T-helper 2 cell treated with Interferon-gamma antibody and Interleukin-4, amounts not matched to agents 5 μg/mL and 100 μg/mL, for 36 hours (primary cell): ENCODE data around the gene SNU13.
"Not testable (repeated sequence)": the region's sequence is repeated elsewhere in the genome, so short reads cannot be mapped to it uniquely, and the experiment has no call there.

Experiments used
- DNase-seq: peaks from one replicate; pipeline ENCODE4 v3.0.0; 2021; ENCODE audit warnings: low spot score
- H3K27ac Mint-ChIP-seq: one replicate; pipeline ENCODE4 v1.8.0; 2021; ENCODE audit warnings: mild to moderate bottlenecking, mixed read lengths
- H3K27me3 Mint-ChIP-seq: one replicate; pipeline ENCODE4 v1.8.0; 2021; ENCODE audit warnings: low read depth, mixed read lengths
- H3K36me3 Mint-ChIP-seq: one replicate; pipeline ENCODE4 v1.8.0; 2021; ENCODE audit warnings: low read depth, mixed read lengths
- H3K4me1 Mint-ChIP-seq: one replicate; pipeline ENCODE4 v1.8.0; 2021; ENCODE audit warnings: low read depth, mixed read lengths
- H3K4me3 Mint-ChIP-seq: one replicate; pipeline ENCODE4 v1.8.0; 2022; ENCODE audit warnings: mild to moderate bottlenecking, moderate library complexity, mixed read lengths
- H3K9me3 Mint-ChIP-seq: one replicate; pipeline ENCODE4 v1.8.0; 2021; ENCODE audit warnings: mixed read lengths

SNU13 gene

GRCh38 chr22:41668971-41669911 is 19.4 kb downstream of the SNU13 start:
- Mint-ChIP-seq H3K27me3 (no peaks in the 10 kb centered on the region), H3K4me3 (no peak overlapping the region), H3K36me3 (peaks cover 31% of the 10 kb centered on the region), H3K4me1 (peaks cover 6% of the 10 kb centered on the region), H3K27ac (peak overlapping the region; percentile 26), H3K9me3 (no peaks in the 10 kb centered on the region)
- DNase-seq, result no peak

- Mint-ChIP-seq H3K4me3 (no peak overlapping the region), H3K9me3 (no peaks in the 10 kb centered on the region), H3K36me3 (peaks cover 45% of the 10 kb centered on the region), H3K27me3 (no peaks in the 10 kb centered on the region), H3K4me1 (peaks cover 6% of the 10 kb centered on the region), H3K27ac (peak overlapping the region; percentile 15)
- no peak for DNase-seq
Observed at GRCh38 chr22:41664951-41665350, 23.7 kb downstream of the SNU13 start.

- Mint-ChIP-seq H3K4me3 (no peak overlapping the region), H3K27ac (no peak overlapping the region), H3K4me1 (peaks cover 6% of the 10 kb centered on the region), H3K9me3 (no peaks in the 10 kb centered on the region), H3K27me3 (no peaks in the 10 kb centered on the region), H3K36me3 (peaks cover 45% of the 10 kb centered on the region)
- no peak for DNase-seq
Observed at GRCh38 chr22:41664490-41664889, 24.2 kb downstream of the SNU13 start.

GRCh38 chr22:41663594-41663993 is 25.1 kb downstream of the SNU13 start:
- H3K4me3 Mint-ChIP-seq, H3K27me3 Mint-ChIP-seq, DNase-seq, H3K9me3 Mint-ChIP-seq, H3K4me1 Mint-ChIP-seq, H3K27ac Mint-ChIP-seq: not testable (repeated sequence)
- H3K36me3 Mint-ChIP-seq, result peaks cover 46% of the 10 kb centered on the region

GRCh38 chr22:41661713-41662112 is 27.0 kb downstream of the SNU13 start:
- H3K27me3 Mint-ChIP-seq, result no peaks in the 10 kb centered on the region
- H3K4me1 Mint-ChIP-seq, result no peaks in the 10 kb centered on the region
- H3K27ac Mint-ChIP-seq, result no peak overlapping the region
- no peak for DNase-seq
- H3K36me3 Mint-ChIP-seq, result peaks cover 52% of the 10 kb centered on the region
- no peak overlapping the region for H3K4me3 Mint-ChIP-seq
- no peaks in the 10 kb centered on the region for H3K9me3 Mint-ChIP-seq

GRCh38 chr22:41661088-41661487 is 27.6 kb downstream of the SNU13 start:
- no peaks in the 10 kb centered on the region for H3K9me3 Mint-ChIP-seq
- peaks cover 54% of the 10 kb centered on the region for H3K36me3 Mint-ChIP-seq
- no peak overlapping the region for H3K27ac Mint-ChIP-seq
- no peak overlapping the region for H3K4me3 Mint-ChIP-seq
- no peak for DNase-seq
- no peaks in the 10 kb centered on the region for H3K4me1 Mint-ChIP-seq
- no peaks in the 10 kb centered on the region for H3K27me3 Mint-ChIP-seq

- peaks cover 55% of the 10 kb centered on the region for H3K36me3 Mint-ChIP-seq
- no peaks in the 10 kb centered on the region for H3K9me3 Mint-ChIP-seq
- DNase-seq, result no peak
Observed at GRCh38 chr22:41660416-41660815, 28.3 kb downstream of the SNU13 start.

GRCh38 chr22:41659941-41660340 is 28.7 kb downstream of the SNU13 start:
- no peak overlapping the region for H3K27ac Mint-ChIP-seq
- H3K27me3 Mint-ChIP-seq, result no peaks in the 10 kb centered on the region
- H3K4me1 Mint-ChIP-seq, result no peaks in the 10 kb centered on the region
- H3K4me3 Mint-ChIP-seq, result no peak overlapping the region
- H3K36me3 Mint-ChIP-seq, result peaks cover 53% of the 10 kb centered on the region
- H3K9me3 Mint-ChIP-seq, result no peaks in the 10 kb centered on the region
- DNase-seq, result no peak

More at GRCh38 chr22:41660416-41660815, 28.3 kb downstream of the SNU13 start:
- H3K27ac Mint-ChIP-seq, result no peak overlapping the region
- no peaks in the 10 kb centered on the region for H3K27me3 Mint-ChIP-seq
- H3K4me1 Mint-ChIP-seq, result no peaks in the 10 kb centered on the region
- no peak overlapping the region for H3K4me3 Mint-ChIP-seq

- no peaks in the 10 kb centered on the region for H3K27me3 Mint-ChIP-seq
- peaks cover 59% of the 10 kb centered on the region for H3K36me3 Mint-ChIP-seq
- H3K27ac Mint-ChIP-seq, result no peak overlapping the region
- H3K9me3 Mint-ChIP-seq, result no peaks in the 10 kb centered on the region
- no peaks in the 10 kb centered on the region for H3K4me1 Mint-ChIP-seq
- no peak overlapping the region for H3K4me3 Mint-ChIP-seq
- DNase-seq, result no peak
Observed at GRCh38 chr22:41658869-41659268, 29.8 kb downstream of the SNU13 start.

GRCh38 chr22:41657709-41658108 is 31.0 kb downstream of the SNU13 start:
- Mint-ChIP-seq H3K27ac (no peak overlapping the region), H3K4me3 (no peak overlapping the region), H3K36me3 (peaks cover 55% of the 10 kb centered on the region), H3K4me1 (no peaks in the 10 kb centered on the region), H3K9me3 (no peaks in the 10 kb centered on the region), H3K27me3 (no peaks in the 10 kb centered on the region)
- no peak for DNase-seq

- no peak for DNase-seq
- H3K27me3 Mint-ChIP-seq, result no peaks in the 10 kb centered on the region
- no peaks in the 10 kb centered on the region for H3K9me3 Mint-ChIP-seq
- H3K36me3 Mint-ChIP-seq, result peaks cover 59% of the 10 kb centered on the region
- H3K27ac Mint-ChIP-seq, result no peak overlapping the region
- no peaks in the 10 kb centered on the region for H3K4me1 Mint-ChIP-seq
- no peak overlapping the region for H3K4me3 Mint-ChIP-seq
Observed at GRCh38 chr22:41656556-41656955, 32.1 kb downstream of the SNU13 start.

- no peak overlapping the region for H3K27ac Mint-ChIP-seq
- no peak for DNase-seq
- H3K27me3 Mint-ChIP-seq, result no peaks in the 10 kb centered on the region
- no peaks in the 10 kb centered on the region for H3K9me3 Mint-ChIP-seq
- H3K36me3 Mint-ChIP-seq, result peaks cover 48% of the 10 kb centered on the region
- H3K4me3 Mint-ChIP-seq, result no peak overlapping the region
- no peaks in the 10 kb centered on the region for H3K4me1 Mint-ChIP-seq
Observed at GRCh38 chr22:41654322-41654721, 34.3 kb downstream of the SNU13 start.

GRCh38 chr22:41650821-41651220 is 37.8 kb downstream of the SNU13 start:
- Mint-ChIP-seq H3K27ac (no peak overlapping the region), H3K27me3 (no peaks in the 10 kb centered on the region), H3K4me1 (peaks cover 6% of the 10 kb centered on the region), H3K36me3 (peaks cover 54% of the 10 kb centered on the region), H3K9me3 (no peaks in the 10 kb centered on the region), H3K4me3 (no peak overlapping the region)
- DNase-seq, result no peak

- DNase-seq, result no peak
- H3K4me1 Mint-ChIP-seq, result peaks cover 6% of the 10 kb centered on the region
- no peak overlapping the region for H3K4me3 Mint-ChIP-seq
- H3K27me3 Mint-ChIP-seq, result no peaks in the 10 kb centered on the region
- H3K27ac Mint-ChIP-seq, result no peak overlapping the region
- no peaks in the 10 kb centered on the region for H3K9me3 Mint-ChIP-seq
- peaks cover 52% of the 10 kb centered on the region for H3K36me3 Mint-ChIP-seq
Observed at GRCh38 chr22:41650229-41650628, 38.4 kb downstream of the SNU13 start.

GRCh38 chr22:41648432-41648831 is 40.2 kb downstream of the SNU13 start:
- DNase-seq, result no peak
- Mint-ChIP-seq H3K4me3 (no peak overlapping the region), H3K36me3 (peaks cover 42% of the 10 kb centered on the region), H3K27ac (peak overlapping the region; percentile 36), H3K4me1 (peaks cover 6% of the 10 kb centered on the region), H3K27me3 (no peaks in the 10 kb centered on the region), H3K9me3 (no peaks in the 10 kb centered on the region)
